Thyroid gland (tissue), 4 donors: ENCODE measurements around the gene KIAA1755.

Experiments used
- POLR2A ChIP-seq, 2 donors: fragments of 450-650 bp; IDR thresholded peaks; one replicate each; pipeline ENCODE4 v1.6.1; 2017; ENCODE audit warnings: antibody characterized with exemption in 2 of 2, mild to moderate bottlenecking in 2 of 2, moderate library complexity in 1 of 2
- TF ChIP-seq, protein P1 (sequence below), 6 experiments: fragments of 200-600 bp in 3 of 6; fragments of 450-650 bp in 3 of 6; sonication (generic) in 3 of 6; IDR thresholded peaks; one replicate each; pipeline ENCODE4 v1.5.1; 2016 to 2019; ENCODE audit warnings: antibody characterized with exemption in 6 of 6, mild to moderate bottlenecking in 2 of 6, inconsistent platforms in 1 of 6, moderate library complexity in 1 of 6

DNA sequence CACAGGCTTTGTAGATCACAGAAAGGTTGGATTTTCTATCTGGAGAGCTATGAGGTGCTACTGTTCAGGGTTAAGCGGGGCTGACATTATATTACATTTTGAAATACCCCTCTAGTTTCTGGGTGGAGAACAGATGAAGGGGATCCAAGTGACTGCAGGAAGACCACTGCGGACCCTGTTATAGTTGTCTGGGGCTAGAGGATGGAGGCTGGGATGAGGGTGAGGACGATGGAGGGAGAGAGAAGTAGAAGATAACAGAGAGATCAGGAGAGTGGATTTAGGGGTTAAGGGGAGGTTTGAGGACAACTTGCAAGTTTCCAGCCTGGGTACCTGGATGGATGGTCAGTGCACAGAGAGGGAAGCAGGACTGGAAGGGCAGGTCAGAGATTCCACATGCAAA is 52.0 kb downstream of the KIAA1755 start:
- no peak for TF ChIP-seq POLR2A (IDR thresholded peaks at IDR 0.05)
- TF ChIP-seq, protein P1, sequence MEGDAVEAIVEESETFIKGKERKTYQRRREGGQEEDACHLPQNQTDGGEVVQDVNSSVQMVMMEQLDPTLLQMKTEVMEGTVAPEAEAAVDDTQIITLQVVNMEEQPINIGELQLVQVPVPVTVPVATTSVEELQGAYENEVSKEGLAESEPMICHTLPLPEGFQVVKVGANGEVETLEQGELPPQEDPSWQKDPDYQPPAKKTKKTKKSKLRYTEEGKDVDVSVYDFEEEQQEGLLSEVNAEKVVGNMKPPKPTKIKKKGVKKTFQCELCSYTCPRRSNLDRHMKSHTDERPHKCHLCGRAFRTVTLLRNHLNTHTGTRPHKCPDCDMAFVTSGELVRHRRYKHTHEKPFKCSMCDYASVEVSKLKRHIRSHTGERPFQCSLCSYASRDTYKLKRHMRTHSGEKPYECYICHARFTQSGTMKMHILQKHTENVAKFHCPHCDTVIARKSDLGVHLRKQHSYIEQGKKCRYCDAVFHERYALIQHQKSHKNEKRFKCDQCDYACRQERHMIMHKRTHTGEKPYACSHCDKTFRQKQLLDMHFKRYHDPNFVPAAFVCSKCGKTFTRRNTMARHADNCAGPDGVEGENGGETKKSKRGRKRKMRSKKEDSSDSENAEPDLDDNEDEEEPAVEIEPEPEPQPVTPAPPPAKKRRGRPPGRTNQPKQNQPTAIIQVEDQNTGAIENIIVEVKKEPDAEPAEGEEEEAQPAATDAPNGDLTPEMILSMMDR (IDR thresholded peaks at IDR 0.05), result no peak
